Stimulated activated CD8-positive, alpha-beta memory T cell treated with anti-CD3 and anti-CD28 coated beads, Interleukin-15, amount 100 ng/mL, for 24 hours (primary cell): ENCODE results near the gene PRR30.
A peak's percentile ranks its signal among the peaks of the same experiment; 100 is the strongest.
"Not testable (repeated sequence)": the region's sequence is repeated elsewhere in the genome, so short reads cannot be mapped to it uniquely, and the experiment has no call there.

Experiments used
- DNase-seq: peaks from one replicate; pipeline ENCODE4 v3.0.0-alpha.2; 2020; ENCODE audit warnings: low read depth

PRR30 gene

GRCh38 chr2:27128668-27129571, 10.3 kb downstream of the PRR30 start:
- DNase-seq = no peak

- no peak for DNase-seq
These were observed 11.1 kb downstream of the PRR30 start for GRCh38 chr2:27127883-27128667.

- no peak for DNase-seq
These were observed 12.9 kb downstream of the PRR30 start for GRCh38 chr2:27126252-27126710.

- DNase-seq = no peak
These were observed 14.1 kb downstream of the PRR30 start for GRCh38 chr2:27125104-27125503.

- peak; percentile 37 for DNase-seq
These were observed 15.7 kb downstream of the PRR30 start, which contains the start of gene ABHD1 for GRCh38 chr2:27123302-27124150. Gene ABHD1 (plus strand): TSS chr2:27123815. CDS start chr2:27123949, 134 bp downstream.

- no peak for DNase-seq
These were observed 16.4 kb downstream of the PRR30 start for GRCh38 chr2:27122791-27123190.

GRCh38 chr2:27121906-27122305, 17.3 kb downstream of the PRR30 start:
- no peak for DNase-seq

- DNase-seq = not testable (repeated sequence)
These were observed 19.9 kb downstream of the PRR30 start for GRCh38 chr2:27119330-27119670.

- no peak for DNase-seq
These were observed 20.5 kb downstream of the PRR30 start, which contains the start of gene CGREF1 for GRCh38 chr2:27118525-27119329. Gene CGREF1 (minus strand): TSS chr2:27119128. CDS start chr2:27104366, 14,762 bp downstream.

- no peak for DNase-seq
These were observed 21.1 kb downstream of the PRR30 start for GRCh38 chr2:27117995-27118524.

GRCh38 chr2:27115519-27115918, 23.7 kb downstream of the PRR30 start:
- no peak for DNase-seq

GRCh38 chr2:27111392-27112078, 27.7 kb downstream of the PRR30 start:
- DNase-seq = not testable (repeated sequence)

GRCh38 chr2:27110603-27111352, 28.4 kb downstream of the PRR30 start:
- not testable (repeated sequence) for DNase-seq

GRCh38 chr2:27109083-27109482, 30.1 kb downstream of the PRR30 start:
- no peak for DNase-seq

GRCh38 chr2:27108221-27108620, 31.0 kb downstream of the PRR30 start:
- no peak for DNase-seq

GRCh38 chr2:27105981-27106380, 33.2 kb downstream of the PRR30 start:
- DNase-seq = no peak

GRCh38 chr2:27102329-27102728, 36.9 kb downstream of the PRR30 start:
- DNase-seq = no peak

GRCh38 chr2:27100036-27100435, 39.2 kb downstream of the PRR30 start:
- no peak for DNase-seq

- no peak for DNase-seq
These were observed 39.8 kb downstream of the PRR30 start for GRCh38 chr2:27099334-27099955.
